Measurements from ENCODE around the gene LRRC56. TPM values are rescaled to one million over a fixed set of nuclear protein-coding genes. Genes with fewer than 3 reads are reported as not detected.

Gene LRRC56
- total RNA-seq, 1 donor from 2014 or later, result 0.26 TPM

- H3K36me3 ChIP-seq (ENCODE audit: control insufficient read depth, insufficient read depth, low read length), result peaks cover 48% of the 10 kb centered on the region
- no peaks in the 10 kb centered on the region for H3K27me3 ChIP-seq (ENCODE audit: control insufficient read depth, insufficient read depth, low read length)
- no peak overlapping the region for H3K4me3 ChIP-seq (ENCODE audit: low read depth, low read length)
- TF ChIP-seq, protein P1, sequence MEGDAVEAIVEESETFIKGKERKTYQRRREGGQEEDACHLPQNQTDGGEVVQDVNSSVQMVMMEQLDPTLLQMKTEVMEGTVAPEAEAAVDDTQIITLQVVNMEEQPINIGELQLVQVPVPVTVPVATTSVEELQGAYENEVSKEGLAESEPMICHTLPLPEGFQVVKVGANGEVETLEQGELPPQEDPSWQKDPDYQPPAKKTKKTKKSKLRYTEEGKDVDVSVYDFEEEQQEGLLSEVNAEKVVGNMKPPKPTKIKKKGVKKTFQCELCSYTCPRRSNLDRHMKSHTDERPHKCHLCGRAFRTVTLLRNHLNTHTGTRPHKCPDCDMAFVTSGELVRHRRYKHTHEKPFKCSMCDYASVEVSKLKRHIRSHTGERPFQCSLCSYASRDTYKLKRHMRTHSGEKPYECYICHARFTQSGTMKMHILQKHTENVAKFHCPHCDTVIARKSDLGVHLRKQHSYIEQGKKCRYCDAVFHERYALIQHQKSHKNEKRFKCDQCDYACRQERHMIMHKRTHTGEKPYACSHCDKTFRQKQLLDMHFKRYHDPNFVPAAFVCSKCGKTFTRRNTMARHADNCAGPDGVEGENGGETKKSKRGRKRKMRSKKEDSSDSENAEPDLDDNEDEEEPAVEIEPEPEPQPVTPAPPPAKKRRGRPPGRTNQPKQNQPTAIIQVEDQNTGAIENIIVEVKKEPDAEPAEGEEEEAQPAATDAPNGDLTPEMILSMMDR (IDR thresholded peaks at IDR 0.05; ENCODE audit: insufficient read depth, low read length, severe bottlenecking), result no peak
- DNase-seq (ENCODE audit: low read depth), result no peak
- FAIRE-seq, result no peak
Measured at GRCh38 chr11:598005-598680, 60.8 kb downstream of the LRRC56 start.

DNA sequence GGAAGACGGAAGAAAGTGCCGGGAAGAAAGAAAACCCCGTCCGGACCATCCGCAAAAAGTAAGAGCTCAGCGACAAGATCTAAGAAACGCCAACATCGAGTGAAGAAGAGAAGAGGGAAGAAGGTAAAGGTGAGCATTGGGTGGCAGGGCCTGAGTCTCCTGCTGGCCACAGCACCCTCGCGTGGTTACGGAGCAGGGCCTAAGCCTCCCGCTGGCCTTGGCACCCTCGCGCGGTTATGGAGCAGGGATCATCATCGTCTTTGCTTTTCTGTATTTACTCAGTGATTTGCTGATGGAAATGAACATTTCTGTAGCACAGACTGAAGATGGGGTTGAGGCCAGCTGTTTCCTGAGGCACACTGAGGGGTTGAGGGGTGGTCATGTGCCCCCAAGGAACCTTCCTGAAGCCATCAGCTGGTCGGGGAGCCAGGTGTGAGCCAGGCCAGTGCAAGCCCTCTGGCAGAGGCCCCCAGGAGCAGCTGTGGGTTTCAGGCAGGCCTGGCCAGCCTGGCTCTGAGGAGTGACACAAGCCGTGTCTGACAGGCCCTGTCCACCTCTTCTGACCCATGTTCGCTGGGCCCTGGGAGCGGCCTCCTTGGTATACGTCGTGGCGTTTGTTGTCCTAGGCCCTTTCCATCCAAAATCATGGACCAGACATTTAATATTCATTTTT is 64.4 kb downstream of the LRRC56 start:
- peaks cover 48% of the 10 kb centered on the region for H3K36me3 ChIP-seq (ENCODE audit: control insufficient read depth, insufficient read depth, low read length)
- TF ChIP-seq, protein P1 (IDR thresholded peaks at IDR 0.05; ENCODE audit: insufficient read depth, low read length, severe bottlenecking), result no peak
- DNase-seq (ENCODE audit: low read depth) (no peak), FAIRE-seq (peak; percentile 58)
- no peaks in the 10 kb centered on the region for H3K27me3 ChIP-seq (ENCODE audit: control insufficient read depth, insufficient read depth, low read length)
- H3K4me3 ChIP-seq (ENCODE audit: low read depth, low read length), result no peak overlapping the region

DNA sequence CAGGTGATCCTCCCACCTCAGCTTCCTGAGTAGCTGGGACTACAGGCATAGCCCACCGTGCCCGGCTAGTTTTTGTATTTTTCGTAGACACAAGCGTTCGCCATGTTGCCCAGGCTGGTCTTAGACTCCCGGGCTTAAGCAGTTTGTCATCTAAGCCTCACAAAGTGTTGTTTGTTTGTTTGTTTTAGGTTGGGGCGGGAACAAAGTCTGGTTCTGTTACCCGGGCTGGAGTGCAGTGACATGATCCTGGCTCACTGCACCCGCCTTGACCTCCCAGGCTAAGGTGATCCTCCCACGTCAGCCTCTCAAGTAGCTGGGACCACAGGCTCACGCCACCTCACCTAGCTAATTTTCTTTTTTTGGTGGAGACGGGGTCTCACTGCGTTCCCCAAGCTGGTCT is 65.8 kb downstream of the LRRC56 start:
- DNase-seq (ENCODE audit: low read depth) (no peak), FAIRE-seq (no peak)

More for the DNA sequence above, 65.8 kb downstream of the LRRC56 start:
- peaks cover 46% of the 10 kb centered on the region for H3K36me3 ChIP-seq (ENCODE audit: control insufficient read depth, insufficient read depth, low read length)
- TF ChIP-seq, protein P1 (IDR thresholded peaks at IDR 0.05; ENCODE audit: insufficient read depth, low read length, severe bottlenecking), result no peak
- H3K4me3 ChIP-seq (ENCODE audit: low read depth, low read length), result no peak overlapping the region
- no peaks in the 10 kb centered on the region for H3K27me3 ChIP-seq (ENCODE audit: control insufficient read depth, insufficient read depth, low read length)

Other genes with a start within 250 kb of the LRRC56 start
- 1.7 and 3.2 TPM in 2 replicates for gene PGGHG, start 248.4 kb upstream of the LRRC56 start, total RNA-seq
- not detected in 2 replicates for gene IFITM5, start 238.0 kb upstream of the LRRC56 start, total RNA-seq
- gene IFITM2, start 229.7 kb upstream of the LRRC56 start, total RNA-seq, result 1.4 and 3.7 TPM in 2 replicates
- 1.2 and 1.8 TPM in 2 replicates for gene IFITM1, start 223.5 kb upstream of the LRRC56 start, total RNA-seq
- gene IFITM3, start 216.7 kb upstream of the LRRC56 start, total RNA-seq, result 4.5 and 14.5 TPM in 2 replicates
- gene B4GALNT4, start 168.0 kb upstream of the LRRC56 start, total RNA-seq, result 10.8 and 11.4 TPM in 2 replicates
- gene PKP3, start 143.3 kb upstream of the LRRC56 start, total RNA-seq, result 231 and 328 TPM in 2 replicates
- gene SIGIRR, start 122.5 kb upstream of the LRRC56 start, total RNA-seq, result 15.9 and 24.7 TPM in 2 replicates
- 7.4 and 9.2 TPM in 2 replicates for gene ANO9, start 95.5 kb upstream of the LRRC56 start, total RNA-seq
- gene PTDSS2, start 87.2 kb upstream of the LRRC56 start, total RNA-seq, result 26.3 and 29.4 TPM in 2 replicates
- gene RNH1, start 30.3 kb upstream of the LRRC56 start, total RNA-seq, result 361 and 427 TPM in 2 replicates
- 150 and 199 TPM in 2 replicates for gene HRAS, start 2.0 kb upstream of the LRRC56 start, total RNA-seq
- gene LMNTD2, start 23.2 kb downstream of the LRRC56 start, total RNA-seq, result 0.90 and 1.1 TPM in 2 replicates
- 44.4 and 45.5 TPM in 2 replicates for gene RASSF7, start 23.4 kb downstream of the LRRC56 start, total RNA-seq
- gene PHRF1, start 38.9 kb downstream of the LRRC56 start, total RNA-seq, result 21.1 and 26.1 TPM in 2 replicates
- gene IRF7, start 78.4 kb downstream of the LRRC56 start, total RNA-seq, result 15.3 and 18.2 TPM in 2 replicates
- not detected in 2 replicates for gene CDHR5, start 87.4 kb downstream of the LRRC56 start, total RNA-seq
- gene SCT, start 89.7 kb downstream of the LRRC56 start, total RNA-seq, result not detected in 2 replicates
- gene DRD4, start 99.7 kb downstream of the LRRC56 start, total RNA-seq, result 0.13 TPM in 1 of 2 replicates, not detected in the other
- 23.4 and 26.9 TPM in 2 replicates for gene DEAF1, start 157.7 kb downstream of the LRRC56 start, total RNA-seq
- 9.0 and 28.8 TPM in 2 replicates for gene TMEM80, start 158.3 kb downstream of the LRRC56 start, total RNA-seq
- gene EPS8L2, start 168.7 kb downstream of the LRRC56 start, total RNA-seq, result 105 and 169 TPM in 2 replicates
- gene TALDO1, start 209.9 kb downstream of the LRRC56 start, total RNA-seq, result 251 and 253 TPM in 2 replicates
- 17.9 and 18.7 TPM in 2 replicates for gene GATD1, start 240.0 kb downstream of the LRRC56 start, total RNA-seq

Measured in bronchial epithelial cell (primary cell).